MM.1S (cell line): Measurements from ENCODE around the gene ZNF93.
"Not testable (repeated sequence)": the region's sequence is repeated elsewhere in the genome, so short reads cannot be mapped to it uniquely, and the experiment has no call there.

Source experiments
- DNase-seq: peaks from one replicate; pipeline ENCODE4 v3.0.0-alpha.2; 2015
- H2AFZ ChIP-seq: fragments of 300-600 bp; sonication (generic); 2 replicates; pipeline ENCODE4 v1.6.0; 2016; ENCODE audit warnings: antibody characterized with exemption, low read length
- H3F3A ChIP-seq: fragments of 300-600 bp; sonication (generic); 2 replicates; pipeline ENCODE4 v1.6.1; 2016; ENCODE audit warnings: mild to moderate bottlenecking, antibody characterized with exemption, low read length, moderate library complexity, mixed read lengths; ENCODE audit not compliant: insufficient read depth
- H3K27ac ChIP-seq: fragments of 300-600 bp; sonication (generic); 2 replicates; pipeline ENCODE4 v1.5.1; 2016; ENCODE audit warnings: mild to moderate bottlenecking, low read length
- H3K27me3 ChIP-seq: fragments of 300-600 bp; sonication (generic); replicated peaks from 2 replicates; pipeline ENCODE4 v1.6.0; 2016; ENCODE audit warnings: low read length; ENCODE audit not compliant: insufficient read depth
- H3K36me3 ChIP-seq: fragments of 300-600 bp; sonication (generic); replicated peaks from 2 replicates; pipeline ENCODE4 v1.6.1; 2016; ENCODE audit warnings: mild to moderate bottlenecking, low read length, mixed read lengths; ENCODE audit not compliant: insufficient read depth
- H3K4me1 ChIP-seq: fragments of 300-600 bp; sonication (generic); 2 replicates; pipeline ENCODE4 v1.6.1; 2016; ENCODE audit warnings: low read length, mixed read lengths
- H3K4me2 ChIP-seq: fragments of 300-600 bp; sonication (generic); 2 replicates; pipeline ENCODE4 v1.6.0; 2016; ENCODE audit warnings: low read depth, low read length
- H3K4me3 ChIP-seq: fragments of 300-600 bp; sonication (generic); 2 replicates; pipeline ENCODE4 v1.5.1; 2016; ENCODE audit warnings: low read length, mixed read lengths
- H3K79me2 ChIP-seq: fragments of 300-600 bp; sonication (generic); 2 replicates; pipeline ENCODE4 v1.6.1; 2016; ENCODE audit warnings: mixed run types, low read length, mixed read lengths
- H3K9ac ChIP-seq: fragments of 300-600 bp; sonication (generic); 2 replicates; pipeline ENCODE4 v1.6.1; 2016; ENCODE audit warnings: low read length, mixed read lengths
- H3K9me2 ChIP-seq: fragments of 300-600 bp; sonication (generic); replicated peaks from 2 replicates; pipeline ENCODE4 v1.6.1; 2016; ENCODE audit warnings: mild to moderate bottlenecking, low read length, mixed read lengths; ENCODE audit not compliant: insufficient read depth
- H3K9me3 ChIP-seq: fragments of 300-600 bp; sonication (generic); replicated peaks from 2 replicates; pipeline ENCODE4 v1.6.1; 2016; ENCODE audit warnings: mild to moderate bottlenecking, low read length, mixed read lengths; ENCODE audit not compliant: insufficient read depth
- H4K20me1 ChIP-seq: fragments of 300-600 bp; sonication (generic); 2 replicates; pipeline ENCODE4 v1.6.1; 2016; ENCODE audit warnings: mild to moderate bottlenecking, low read length, moderate library complexity, mixed read lengths; ENCODE audit not compliant: insufficient read depth
- EZH2 ChIP-seq: fragments of 300-600 bp; sonication (generic); optimal IDR thresholded peaks from 2 replicates; pipeline ENCODE3; 2017; ENCODE audit warnings: low read depth, mild to moderate bottlenecking, antibody characterized with exemption, low read length, mixed read lengths
- EZH2phosphoT487 ChIP-seq: fragments of 300-600 bp; sonication (generic); IDR thresholded peaks from 2 replicates; pipeline ENCODE4 v1.6.1; 2018; ENCODE audit warnings: antibody characterized with exemption, low read length
- TF ChIP-seq, protein P1 (sequence below): fragments of 300-600 bp; sonication (generic); IDR thresholded peaks from 2 replicates; pipeline ENCODE4 v1.5.1; 2016; ENCODE audit warnings: antibody characterized with exemption, low read length, mixed read lengths

The ZNF93 gene

DNA sequence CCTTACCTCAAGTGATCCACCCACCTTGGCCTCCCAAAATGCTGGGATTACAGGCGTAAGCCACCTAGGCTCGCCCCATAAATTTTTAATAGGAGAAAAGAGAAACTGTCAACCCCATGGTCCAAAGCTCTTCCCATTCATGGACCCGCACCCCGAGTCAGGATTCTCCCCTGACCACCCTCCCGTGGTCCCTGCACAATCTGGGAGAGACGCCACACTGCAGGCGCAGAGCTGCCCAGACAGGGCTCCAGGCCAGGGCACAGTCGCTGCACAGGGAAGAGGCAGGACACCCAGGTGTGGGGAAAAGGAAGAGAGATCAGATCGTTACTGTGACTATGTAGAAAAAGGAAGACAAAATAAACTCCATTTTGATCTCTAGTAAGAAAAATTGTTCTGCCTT is 54.5 kb downstream of the ZNF93 start:
- Histone ChIP-seq H3F3A (no peaks in the 10 kb centered on the region), H4K20me1 (no peaks in the 10 kb centered on the region), H3K4me2 (no peak overlapping the region), H3K27me3 (no peaks in the 10 kb centered on the region), H3K4me3 (no peak overlapping the region), H3K9ac (no peak overlapping the region), H3K36me3 (no peaks in the 10 kb centered on the region), H3K4me1 (no peaks in the 10 kb centered on the region), H3K27ac (no peak overlapping the region), H3K9me2 (no peaks in the 10 kb centered on the region), H2AFZ (no peak overlapping the region), H3K9me3 (no peaks in the 10 kb centered on the region), H3K79me2 (no peaks in the 10 kb centered on the region)
- no peak for TF ChIP-seq EZH2
- TF ChIP-seq EZH2phosphoT487: no peak
- TF ChIP-seq, protein P1, sequence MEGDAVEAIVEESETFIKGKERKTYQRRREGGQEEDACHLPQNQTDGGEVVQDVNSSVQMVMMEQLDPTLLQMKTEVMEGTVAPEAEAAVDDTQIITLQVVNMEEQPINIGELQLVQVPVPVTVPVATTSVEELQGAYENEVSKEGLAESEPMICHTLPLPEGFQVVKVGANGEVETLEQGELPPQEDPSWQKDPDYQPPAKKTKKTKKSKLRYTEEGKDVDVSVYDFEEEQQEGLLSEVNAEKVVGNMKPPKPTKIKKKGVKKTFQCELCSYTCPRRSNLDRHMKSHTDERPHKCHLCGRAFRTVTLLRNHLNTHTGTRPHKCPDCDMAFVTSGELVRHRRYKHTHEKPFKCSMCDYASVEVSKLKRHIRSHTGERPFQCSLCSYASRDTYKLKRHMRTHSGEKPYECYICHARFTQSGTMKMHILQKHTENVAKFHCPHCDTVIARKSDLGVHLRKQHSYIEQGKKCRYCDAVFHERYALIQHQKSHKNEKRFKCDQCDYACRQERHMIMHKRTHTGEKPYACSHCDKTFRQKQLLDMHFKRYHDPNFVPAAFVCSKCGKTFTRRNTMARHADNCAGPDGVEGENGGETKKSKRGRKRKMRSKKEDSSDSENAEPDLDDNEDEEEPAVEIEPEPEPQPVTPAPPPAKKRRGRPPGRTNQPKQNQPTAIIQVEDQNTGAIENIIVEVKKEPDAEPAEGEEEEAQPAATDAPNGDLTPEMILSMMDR: no peak
- no peak for DNase-seq

DNA sequence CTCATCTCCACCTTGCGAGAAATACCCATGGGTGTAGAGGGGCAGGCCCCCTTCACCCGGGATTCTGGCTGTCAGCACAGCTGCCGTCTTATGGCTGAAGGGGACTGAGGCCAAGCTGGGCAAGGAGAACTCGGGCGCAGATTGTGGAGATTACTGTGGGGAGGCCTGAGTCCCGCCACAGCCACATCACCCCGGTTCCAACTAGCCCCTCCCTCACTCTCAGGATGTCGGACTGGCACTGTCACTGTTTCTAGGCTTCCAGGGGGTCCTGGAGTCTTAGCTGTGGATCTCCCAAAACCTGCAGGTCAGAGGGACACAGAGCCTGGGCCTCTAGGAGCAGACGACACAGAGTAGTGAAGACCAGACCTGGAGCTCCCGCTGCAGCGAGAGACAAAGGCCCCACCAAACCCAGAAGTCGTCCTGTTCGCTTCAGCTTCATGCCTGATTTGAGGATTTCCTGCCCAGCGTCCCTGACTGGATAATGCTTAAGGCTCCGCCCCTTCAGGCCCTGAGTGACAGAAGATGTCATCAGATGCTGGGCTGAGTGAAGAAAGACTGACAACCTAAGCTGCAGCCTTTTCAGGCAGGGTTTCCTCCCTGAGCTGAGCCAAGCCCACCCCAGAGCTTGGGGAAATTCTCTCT is 55.8 kb downstream of the ZNF93 start:
- Histone ChIP-seq H4K20me1 (no peaks in the 10 kb centered on the region), H3K9me2 (no peaks in the 10 kb centered on the region), H3K4me3 (no peak overlapping the region), H3K9ac (no peak overlapping the region), H3K9me3 (no peaks in the 10 kb centered on the region), H3K79me2 (no peaks in the 10 kb centered on the region), H2AFZ (no peak overlapping the region), H3K4me1 (no peaks in the 10 kb centered on the region), H3K27me3 (no peaks in the 10 kb centered on the region), H3K27ac (no peak overlapping the region), H3K36me3 (no peaks in the 10 kb centered on the region), H3K4me2 (no peak overlapping the region), H3F3A (no peaks in the 10 kb centered on the region)
- no peak for DNase-seq
- TF ChIP-seq, protein P1: no peak
- TF ChIP-seq EZH2: no peak
- no peak for TF ChIP-seq EZH2phosphoT487

DNA sequence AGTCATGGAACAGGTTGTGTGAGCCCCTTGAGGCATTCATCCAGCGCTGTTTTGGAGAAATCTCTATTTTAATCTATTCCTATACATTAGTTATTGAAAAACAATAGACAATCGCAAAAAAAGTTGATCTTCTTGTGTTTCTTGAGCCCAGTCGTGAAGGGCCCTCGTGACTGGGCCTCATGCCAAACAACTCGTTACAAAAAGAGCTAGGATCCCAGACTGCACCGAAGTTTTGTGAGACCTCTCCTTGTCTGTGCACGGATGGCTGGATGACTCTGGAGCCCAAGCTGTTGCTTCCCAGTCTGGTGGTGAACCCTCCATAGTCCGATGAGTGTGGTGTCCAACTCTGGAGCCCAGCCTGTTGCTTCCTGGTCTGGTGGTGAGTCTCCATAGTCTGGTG is 57.0 kb downstream of the ZNF93 start:
- H3K4me2 ChIP-seq, H3K9me2 ChIP-seq, H3K9me3 ChIP-seq, H3F3A ChIP-seq, H3K9ac ChIP-seq, H3K4me3 ChIP-seq, H3K27ac ChIP-seq, H3K36me3 ChIP-seq, H2AFZ ChIP-seq, H3K79me2 ChIP-seq, DNase-seq, H3K4me1 ChIP-seq, H4K20me1 ChIP-seq, H3K27me3 ChIP-seq: not testable (repeated sequence)

DNA sequence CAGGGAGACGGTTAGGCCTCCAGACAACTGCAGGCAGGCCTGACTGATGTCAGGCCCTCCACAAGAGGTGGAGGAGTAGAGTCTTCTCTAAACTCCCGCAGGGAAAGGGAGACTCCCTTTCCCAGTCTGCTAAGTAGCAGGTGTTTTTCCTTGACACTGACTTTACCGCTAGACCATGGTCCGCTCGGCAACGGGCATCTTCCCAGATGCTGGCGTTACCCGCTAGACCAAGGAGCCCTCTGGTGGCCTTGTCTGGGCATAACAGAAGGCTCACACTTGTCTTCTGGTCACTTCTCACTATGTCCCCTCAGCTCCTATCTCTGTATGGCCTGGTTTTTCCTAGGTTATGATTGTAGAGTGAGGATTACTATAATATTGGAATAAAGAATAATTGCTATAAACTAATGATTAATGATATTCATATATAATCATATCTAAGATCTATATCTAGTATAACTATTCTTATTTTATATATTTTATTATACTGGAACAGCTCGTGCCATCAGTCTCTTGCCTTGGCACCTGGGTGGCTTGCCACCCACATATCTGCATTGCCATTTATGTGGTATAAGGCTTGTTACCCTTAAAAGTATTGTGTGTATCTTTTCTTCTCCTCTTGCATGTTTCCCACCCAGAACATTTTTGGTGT is 58.5 kb downstream of the ZNF93 start:
- DNase-seq: peak; percentile 56
- H3K27me3 ChIP-seq, H3K4me3 ChIP-seq, H3K9me3 ChIP-seq, H3K36me3 ChIP-seq, H3K9ac ChIP-seq, H3K4me2 ChIP-seq, H3K79me2 ChIP-seq, H3K27ac ChIP-seq, H4K20me1 ChIP-seq, H2AFZ ChIP-seq, H3F3A ChIP-seq, H3K4me1 ChIP-seq, H3K9me2 ChIP-seq: not testable (repeated sequence)
- TF ChIP-seq, protein P1: peak; percentile 44
